ACHN (cell line): ENCODE measurements around the gene ZNF791.
A peak's percentile ranks its signal among the peaks of the same experiment; 100 is the strongest.
"Not testable (repeated sequence)": the region's sequence is repeated elsewhere in the genome, so short reads cannot be mapped to it uniquely, and the experiment has no call there.

Experiments used
- DNase-seq: peaks from one replicate; pipeline ENCODE4 v3.0.0-alpha.2; 2015
- in situ Hi-C: cut with HindIII; loops from 2 replicates; pipeline ENCODE4 v1.10.0; 2017; ENCODE audit warnings: low sequenced_read_pairs, low pct_ligation_motif_present, low pct_unique_long_range_greater_than_20kb

ZNF791 gene

GRCh38 chr19:12610540-12611360 lies at the start of gene ZNF791, which contains the start of gene ZNF490:
ZNF791 (plus strand) TSS chr19:12610920; CDS start chr19:12611080, 160 bp downstream.
ZNF490 (minus strand) TSS chr19:12610813; CDS start chr19:12610680, 133 bp downstream.
- DNase-seq = peak; percentile 95
- in situ Hi-C loops = no loop called here

GRCh38 chr19:12564016-12564664 lies 46.6 kb upstream of the ZNF791 start:
- in situ Hi-C loops = no loop called here
- peak; percentile 68 for DNase-seq

- DNase-seq, in situ Hi-C loops: not testable (repeated sequence)
Observed at GRCh38 chr19:12566380-12566779, 44.3 kb upstream of the ZNF791 start.

GRCh38 chr19:12567951-12568350 lies 42.8 kb upstream of the ZNF791 start:
- DNase-seq = no peak
- in situ Hi-C loops = no loop called here

GRCh38 chr19:12574036-12574435 lies 36.7 kb upstream of the ZNF791 start:
- no peak for DNase-seq
- in situ Hi-C loops = no loop called here

GRCh38 chr19:12578641-12579040 lies 32.1 kb upstream of the ZNF791 start:
- in situ Hi-C loops = no loop called here

GRCh38 chr19:12580180-12580694 lies 30.5 kb upstream of the ZNF791 start:
- in situ Hi-C loops = no loop called here
- no peak for DNase-seq

More at GRCh38 chr19:12578641-12579040, 32.1 kb upstream of the ZNF791 start:
- no peak for DNase-seq

GRCh38 chr19:12581100-12581499 lies 29.6 kb upstream of the ZNF791 start:
- in situ Hi-C loops = no loop called here
- no peak for DNase-seq

- in situ Hi-C loops = no loop called here
- no peak for DNase-seq
Observed at GRCh38 chr19:12596485-12596884, 14.2 kb upstream of the ZNF791 start.

GRCh38 chr19:12596927-12597548 lies 13.7 kb upstream of the ZNF791 start:
- no peak for DNase-seq
- in situ Hi-C loops = no loop called here

GRCh38 chr19:12597594-12597993 lies 13.1 kb upstream of the ZNF791 start:
- no peak for DNase-seq

GRCh38 chr19:12603714-12604113 lies 7.0 kb upstream of the ZNF791 start:
- in situ Hi-C loops = no loop called here
- DNase-seq = no peak

More at GRCh38 chr19:12597594-12597993, 13.1 kb upstream of the ZNF791 start:
- in situ Hi-C loops = no loop called here

GRCh38 chr19:12606796-12607195 lies 3.9 kb upstream of the ZNF791 start:
- in situ Hi-C loops = no loop called here
- no peak for DNase-seq

- in situ Hi-C loops = no loop called here
- DNase-seq = no peak
Observed at GRCh38 chr19:12607631-12608030, 3.1 kb upstream of the ZNF791 start.

- peak; percentile 70 for DNase-seq
- in situ Hi-C loops = no loop called here
Observed at GRCh38 chr19:12611361-12611699, 610 bp downstream of the ZNF791 start.

- no peak for DNase-seq
- in situ Hi-C loops = no loop called here
Observed at GRCh38 chr19:12617646-12618045, 6.9 kb downstream of the ZNF791 start.

- DNase-seq, in situ Hi-C loops: not testable (repeated sequence)
Observed at GRCh38 chr19:12621253-12622024, 10.7 kb downstream of the ZNF791 start.

GRCh38 chr19:12623361-12624031 lies 12.8 kb downstream of the ZNF791 start:
- DNase-seq = no peak
- in situ Hi-C loops = no loop called here
